CD1c-positive myeloid dendritic cell (primary cell): ENCODE measurements around the gene ITGA7.

ENCODE experiments used
- DNase-seq: peaks from one replicate; pipeline ENCODE4 v3.0.0-alpha.2; 2016; ENCODE audit errors: extremely low spot score

Gene ITGA7

GRCh38 chr12:55736076-55736475 is 28.4 kb upstream of the ITGA7 start:
- no peak for DNase-seq

GRCh38 chr12:55734595-55734994 is 26.9 kb upstream of the ITGA7 start:
- DNase-seq = no peak

GRCh38 chr12:55733858-55734257 is 26.2 kb upstream of the ITGA7 start:
- no peak for DNase-seq

- DNase-seq = no peak
Measured at GRCh38 chr12:55733021-55733555, 25.4 kb upstream of the ITGA7 start.

GRCh38 chr12:55732288-55732687 is 24.6 kb upstream of the ITGA7 start:
- no peak for DNase-seq

- peak; percentile 61 for DNase-seq
Measured at GRCh38 chr12:55729819-55730818, 22.4 kb upstream of the ITGA7 start.

- peak; percentile 95 for DNase-seq
Measured at GRCh38 chr12:55728939-55729818, 21.5 kb upstream of the ITGA7 start, which contains the start of gene CD63. CD63 (minus strand) TSS chr12:55729009; CDS start chr12:55728341, 668 bp downstream.

GRCh38 chr12:55728186-55728938 is 20.7 kb upstream of the ITGA7 start:
- peak; percentile 58 for DNase-seq

GRCh38 chr12:55727643-55728185 is 20.0 kb upstream of the ITGA7 start:
- DNase-seq = peak; percentile 68

GRCh38 chr12:55726971-55727370 is 19.3 kb upstream of the ITGA7 start:
- peak; percentile 80 for DNase-seq

- DNase-seq = no peak
Measured at GRCh38 chr12:55725556-55725955, 17.9 kb upstream of the ITGA7 start.

GRCh38 chr12:55724940-55725309 is 17.2 kb upstream of the ITGA7 start:
- DNase-seq = no peak

GRCh38 chr12:55724226-55724939 is 16.7 kb upstream of the ITGA7 start:
- peak; percentile 81 for DNase-seq

GRCh38 chr12:55723516-55724225 is 16.0 kb upstream of the ITGA7 start:
- no peak for DNase-seq

- no peak for DNase-seq
Measured at GRCh38 chr12:55722948-55723347, 15.2 kb upstream of the ITGA7 start.

GRCh38 chr12:55721601-55722213 is 14.0 kb upstream of the ITGA7 start:
- no peak for DNase-seq

- peak; percentile 77 for DNase-seq
Measured at GRCh38 chr12:55720894-55721444, 13.3 kb upstream of the ITGA7 start.

GRCh38 chr12:55720071-55720564 is 12.4 kb upstream of the ITGA7 start, which contains the start of gene RDH5:
RDH5 (plus strand) TSS chr12:55720393; CDS start chr12:55721185, 792 bp downstream.
- DNase-seq = no peak

GRCh38 chr12:55719371-55719770 is 11.7 kb upstream of the ITGA7 start:
- DNase-seq = no peak
